Measurements from ENCODE around the gene PCNP.
"Not testable (repeated sequence)": the region's sequence is repeated elsewhere in the genome, so short reads cannot be mapped to it uniquely, and the experiment has no call there.

The PCNP gene

GRCh38 chr3:101619734-101620133, 45.8 kb downstream of the PCNP start:
- H3K4me3 ChIP-seq (replicated peaks; ENCODE audit: low read depth, low read length), result no peak overlapping the region
- TF ChIP-seq CTCF (IDR thresholded peaks at IDR 0.05; ENCODE audit: low read length, missing control alignments), result no peak
- no peak for DNase-seq (ENCODE audit: low read depth)

GRCh38 chr3:101623656-101624055, 49.7 kb downstream of the PCNP start:
- no peak for DNase-seq (ENCODE audit: low read depth)
- no peak overlapping the region for H3K4me3 ChIP-seq (replicated peaks; ENCODE audit: low read depth, low read length)
- TF ChIP-seq CTCF (IDR thresholded peaks at IDR 0.05; ENCODE audit: low read length, missing control alignments), result no peak

- TF ChIP-seq CTCF (IDR thresholded peaks at IDR 0.05; ENCODE audit: low read length, missing control alignments), result no peak
- no peak for DNase-seq (ENCODE audit: low read depth)
- H3K4me3 ChIP-seq (replicated peaks; ENCODE audit: low read depth, low read length), result no peak overlapping the region
Measured at GRCh38 chr3:101624857-101625256, 50.9 kb downstream of the PCNP start.

- DNase-seq (ENCODE audit: low read depth), result no peak
- no peak for TF ChIP-seq CTCF (IDR thresholded peaks at IDR 0.05; ENCODE audit: low read length, missing control alignments)
- no peak overlapping the region for H3K4me3 ChIP-seq (replicated peaks; ENCODE audit: low read depth, low read length)
Measured at GRCh38 chr3:101625879-101626278, 51.9 kb downstream of the PCNP start.

GRCh38 chr3:101629219-101629618, 55.2 kb downstream of the PCNP start:
- no peak for DNase-seq (ENCODE audit: low read depth)
- no peak for TF ChIP-seq CTCF (IDR thresholded peaks at IDR 0.05; ENCODE audit: low read length, missing control alignments)
- H3K4me3 ChIP-seq (replicated peaks; ENCODE audit: low read depth, low read length), result no peak overlapping the region

GRCh38 chr3:101631098-101631796, 57.3 kb downstream of the PCNP start:
- H3K4me3 ChIP-seq (replicated peaks; ENCODE audit: low read depth, low read length), result no peak overlapping the region
- TF ChIP-seq CTCF (IDR thresholded peaks at IDR 0.05; ENCODE audit: low read length, missing control alignments), result no peak
- no peak for DNase-seq (ENCODE audit: low read depth)

- not testable (repeated sequence) for DNase-seq (ENCODE audit: low read depth)
Measured at GRCh38 chr3:101631959-101632358, 58.0 kb downstream of the PCNP start.

More at GRCh38 chr3:101631959-101632358, 58.0 kb downstream of the PCNP start:
- H3K4me3 ChIP-seq (replicated peaks; ENCODE audit: low read depth, low read length), result not testable (repeated sequence)

All from fibroblast of pulmonary artery (primary cell).